Measurements from ENCODE around the gene EEA1.

EEA1 gene

GRCh38 chr12:92928962-92929915 is at the start of gene EEA1:
EEA1 (minus strand) TSS chr12:92929295; CDS start chr12:92929066, 229 bp downstream.
- no peaks in the 10 kb centered on the region for H3K27me3 ChIP-seq (ENCODE audit: insufficient read depth, low read depth, severe bottlenecking)
- peak; percentile 23; the same call in 1 of the 2 replicates for TF ChIP-seq CTCF (IDR thresholded peaks at IDR 0.05; ENCODE audit: low read depth, low read length)
- peak within 1 kb of the TSS; percentile 98 for H3K27ac ChIP-seq
- peak within 1 kb of the TSS; percentile 84 for H3K4me3 ChIP-seq (ENCODE audit: low read depth, low read length)
- no peaks in the 10 kb centered on the region; the same call in 1 of the 2 replicates for H3K36me3 ChIP-seq
- DNase-seq = peak; percentile 98
- no peaks in the 10 kb centered on the region for H3K9me3 ChIP-seq (ENCODE audit: severe bottlenecking)

DNA sequence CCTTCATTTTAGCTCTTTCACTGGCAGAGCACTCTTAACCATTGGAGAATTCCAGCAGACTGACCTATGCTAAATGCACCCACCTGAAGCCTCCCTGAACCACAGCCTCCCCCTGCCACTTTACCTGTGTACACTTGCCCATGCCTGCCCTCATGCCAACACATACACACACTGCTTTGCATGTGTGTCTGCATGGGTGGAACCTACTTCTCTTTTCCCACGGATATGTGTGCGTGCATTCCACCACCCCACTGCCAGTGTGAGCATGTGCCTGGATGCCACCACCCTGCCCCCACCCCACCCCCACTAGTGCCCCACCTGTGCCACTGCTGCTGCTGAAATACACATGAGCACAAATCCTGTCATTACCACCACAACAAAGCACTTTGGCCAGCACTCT is 49.5 kb upstream of the EEA1 start:
- H3K27me3 ChIP-seq (ENCODE audit: insufficient read depth, low read depth, severe bottlenecking) = no peaks in the 10 kb centered on the region
- peaks cover 5% of the 10 kb centered on the region for H3K9me3 ChIP-seq (ENCODE audit: severe bottlenecking)
- no peak for TF ChIP-seq CTCF (IDR thresholded peaks at IDR 0.05; ENCODE audit: low read depth, low read length)
- H3K4me3 ChIP-seq (ENCODE audit: low read depth, low read length) = no peak overlapping the region
- no peaks in the 10 kb centered on the region for H3K36me3 ChIP-seq
- DNase-seq = no peak
- H3K27ac ChIP-seq = no peak overlapping the region

GRCh38 chr12:92977326-92977725 is 48.2 kb upstream of the EEA1 start:
- Histone ChIP-seq H3K36me3 (no peaks in the 10 kb centered on the region), H3K27ac (no peak overlapping the region), H3K27me3 (ENCODE audit: insufficient read depth, low read depth, severe bottlenecking) (no peaks in the 10 kb centered on the region), H3K9me3 (ENCODE audit: severe bottlenecking) (peaks cover 5% of the 10 kb centered on the region), H3K4me3 (ENCODE audit: low read depth, low read length) (no peak overlapping the region)
- DNase-seq = no peak
- no peak for TF ChIP-seq CTCF (IDR thresholded peaks at IDR 0.05; ENCODE audit: low read depth, low read length)

DNA sequence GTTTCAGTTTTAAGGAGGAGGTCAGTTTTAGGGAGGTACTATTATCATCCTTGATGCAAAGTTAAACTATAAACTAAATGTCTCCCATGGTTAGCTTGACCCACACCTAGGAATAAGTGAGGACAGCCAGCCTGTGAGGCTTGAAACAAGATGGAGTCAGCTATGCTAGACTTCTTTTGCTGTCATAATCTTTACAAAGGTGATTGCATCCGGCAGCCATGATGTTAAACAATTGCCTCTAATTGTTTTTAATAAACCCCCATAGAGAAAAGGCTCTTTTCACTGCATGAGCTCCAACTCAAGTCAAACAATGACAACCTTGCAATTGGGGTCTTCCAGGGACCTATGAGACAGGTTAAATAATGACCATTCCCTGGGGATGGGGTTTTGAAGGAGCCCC is 45.7 kb upstream of the EEA1 start:
- no peak for DNase-seq
- Histone ChIP-seq H3K9me3 (ENCODE audit: severe bottlenecking) (peaks cover under 1% of the 10 kb centered on the region), H3K27ac (no peak overlapping the region), H3K27me3 (ENCODE audit: insufficient read depth, low read depth, severe bottlenecking) (no peaks in the 10 kb centered on the region), H3K4me3 (ENCODE audit: low read depth, low read length) (no peak overlapping the region), H3K36me3 (no peaks in the 10 kb centered on the region)
- no peak for TF ChIP-seq CTCF (IDR thresholded peaks at IDR 0.05; ENCODE audit: low read depth, low read length)

GRCh38 chr12:92973614-92974013 is 44.5 kb upstream of the EEA1 start:
- no peaks in the 10 kb centered on the region for H3K27me3 ChIP-seq (ENCODE audit: insufficient read depth, low read depth, severe bottlenecking)
- H3K9me3 ChIP-seq (ENCODE audit: severe bottlenecking) = no peaks in the 10 kb centered on the region
- no peaks in the 10 kb centered on the region for H3K36me3 ChIP-seq
- no peak overlapping the region for H3K4me3 ChIP-seq (ENCODE audit: low read depth, low read length)
- DNase-seq = no peak
- TF ChIP-seq CTCF (IDR thresholded peaks at IDR 0.05; ENCODE audit: low read depth, low read length) = no peak
- H3K27ac ChIP-seq = no peak overlapping the region
